ENCODE results near the gene SBK1. TPM values are rescaled to one million over a fixed set of nuclear protein-coding genes. Genes with fewer than 3 reads are reported as not detected.

Gene SBK1
- total and polyA plus RNA-seq, 2 experiments from 2014 or later = 4.2 to 9.7 TPM

- TF ChIP-seq EZH2phosphoT487 (IDR thresholded peaks at IDR 0.05; ENCODE audit: low read depth, severe bottlenecking, unreplicated experiment) (no peak), EZH2 (IDR thresholded peaks at IDR 0.05; ENCODE audit: borderline replicate concordance) (no peak)
- TF ChIP-seq, protein P1, sequence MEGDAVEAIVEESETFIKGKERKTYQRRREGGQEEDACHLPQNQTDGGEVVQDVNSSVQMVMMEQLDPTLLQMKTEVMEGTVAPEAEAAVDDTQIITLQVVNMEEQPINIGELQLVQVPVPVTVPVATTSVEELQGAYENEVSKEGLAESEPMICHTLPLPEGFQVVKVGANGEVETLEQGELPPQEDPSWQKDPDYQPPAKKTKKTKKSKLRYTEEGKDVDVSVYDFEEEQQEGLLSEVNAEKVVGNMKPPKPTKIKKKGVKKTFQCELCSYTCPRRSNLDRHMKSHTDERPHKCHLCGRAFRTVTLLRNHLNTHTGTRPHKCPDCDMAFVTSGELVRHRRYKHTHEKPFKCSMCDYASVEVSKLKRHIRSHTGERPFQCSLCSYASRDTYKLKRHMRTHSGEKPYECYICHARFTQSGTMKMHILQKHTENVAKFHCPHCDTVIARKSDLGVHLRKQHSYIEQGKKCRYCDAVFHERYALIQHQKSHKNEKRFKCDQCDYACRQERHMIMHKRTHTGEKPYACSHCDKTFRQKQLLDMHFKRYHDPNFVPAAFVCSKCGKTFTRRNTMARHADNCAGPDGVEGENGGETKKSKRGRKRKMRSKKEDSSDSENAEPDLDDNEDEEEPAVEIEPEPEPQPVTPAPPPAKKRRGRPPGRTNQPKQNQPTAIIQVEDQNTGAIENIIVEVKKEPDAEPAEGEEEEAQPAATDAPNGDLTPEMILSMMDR (IDR thresholded peaks at IDR 0.05; ENCODE audit: poor library complexity) = no peak
- WGBS (ENCODE audit: low lambda C conversion rate, missing lambda C conversion rate) = 72% methylated on average over 5 of the region's 5 CpGs
- no peak overlapping the region for H3K4me3 ChIP-seq
- no peaks in the 10 kb centered on the region for H4K20me1 ChIP-seq (ENCODE audit: insufficient read depth, poor library complexity, severe bottlenecking)
- no peak overlapping the region for H3K27ac ChIP-seq
- H3K79me2 ChIP-seq = no peaks in the 10 kb centered on the region
- no peak overlapping the region for H2AFZ ChIP-seq
- no peaks in the 10 kb centered on the region for H3K27me3 ChIP-seq
- H3K4me1 ChIP-seq (ENCODE audit: insufficient read depth) = no peaks in the 10 kb centered on the region
- no peaks in the 10 kb centered on the region for H3K36me3 ChIP-seq (replicated peaks; ENCODE audit: insufficient read depth, low read depth)
- H3K9me3 ChIP-seq (ENCODE audit: low read depth) = no peaks in the 10 kb centered on the region
- no peaks in the 10 kb centered on the region for H3K9me2 ChIP-seq (replicated peaks; ENCODE audit: insufficient read depth)
- no peak for DNase-seq (ENCODE audit: low spot score)
- H3K4me2 ChIP-seq = no peak overlapping the region
Observed at GRCh38 chr16:28307936-28308335, 15.6 kb downstream of the SBK1 start.

- WGBS (ENCODE audit: low lambda C conversion rate, missing lambda C conversion rate) = 90% methylated on average over 14 of the region's 14 CpGs
- H2AFZ ChIP-seq = no peak overlapping the region
- no peaks in the 10 kb centered on the region for H3K9me3 ChIP-seq (ENCODE audit: low read depth)
- H3K27ac ChIP-seq = no peak overlapping the region
- no peaks in the 10 kb centered on the region for H3K79me2 ChIP-seq
- no peaks in the 10 kb centered on the region for H3K9me2 ChIP-seq (replicated peaks; ENCODE audit: insufficient read depth)
- H4K20me1 ChIP-seq (ENCODE audit: insufficient read depth, poor library complexity, severe bottlenecking) = no peaks in the 10 kb centered on the region
- DNase-seq (ENCODE audit: low spot score) = no peak
- H3K4me1 ChIP-seq (ENCODE audit: insufficient read depth) = no peaks in the 10 kb centered on the region
- no peak overlapping the region for H3K4me2 ChIP-seq
- no peaks in the 10 kb centered on the region for H3K27me3 ChIP-seq
- TF ChIP-seq, protein P1 (IDR thresholded peaks at IDR 0.05; ENCODE audit: poor library complexity) = no peak
- TF ChIP-seq EZH2phosphoT487 (IDR thresholded peaks at IDR 0.05; ENCODE audit: low read depth, severe bottlenecking, unreplicated experiment) (no peak), EZH2 (IDR thresholded peaks at IDR 0.05; ENCODE audit: borderline replicate concordance) (no peak)
- no peaks in the 10 kb centered on the region for H3K36me3 ChIP-seq (replicated peaks; ENCODE audit: insufficient read depth, low read depth)
- H3K4me3 ChIP-seq = no peak overlapping the region
Observed at GRCh38 chr16:28308794-28309584, 16.7 kb downstream of the SBK1 start.

DNA sequence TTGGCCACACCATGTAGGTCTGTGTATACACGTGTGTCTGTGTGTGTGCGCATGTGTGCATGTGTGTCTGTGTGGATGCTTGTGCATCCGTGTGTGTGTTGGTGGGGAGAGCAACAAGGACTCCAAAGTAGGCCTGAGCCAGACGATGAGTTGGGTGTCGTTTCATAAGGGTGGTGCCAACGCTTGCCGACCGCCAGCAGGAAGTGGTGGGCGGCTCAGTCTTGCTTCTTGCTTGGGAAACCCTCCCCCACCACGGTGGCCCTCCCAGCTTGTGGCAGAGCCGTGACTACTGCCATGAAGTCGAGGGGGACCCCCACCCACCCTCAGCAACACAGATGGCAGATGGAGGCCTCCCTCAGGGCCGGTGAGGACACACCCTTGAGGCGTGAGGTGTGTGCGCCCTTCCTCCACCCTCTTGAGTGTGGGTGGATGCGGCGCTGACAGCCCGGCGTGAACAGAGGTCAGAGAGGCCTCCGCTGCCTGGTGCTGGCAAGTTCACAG is 17.5 kb downstream of the SBK1 start:
- Histone ChIP-seq H3K4me3 (no peak overlapping the region), H3K27ac (no peak overlapping the region), H3K36me3 (replicated peaks; ENCODE audit: insufficient read depth, low read depth) (no peaks in the 10 kb centered on the region), H3K9me3 (ENCODE audit: low read depth) (no peaks in the 10 kb centered on the region), H4K20me1 (ENCODE audit: insufficient read depth, poor library complexity, severe bottlenecking) (no peaks in the 10 kb centered on the region), H3K4me2 (no peak overlapping the region), H2AFZ (no peak overlapping the region), H3K79me2 (no peaks in the 10 kb centered on the region), H3K27me3 (no peaks in the 10 kb centered on the region), H3K9me2 (replicated peaks; ENCODE audit: insufficient read depth) (no peaks in the 10 kb centered on the region), H3K4me1 (ENCODE audit: insufficient read depth) (no peaks in the 10 kb centered on the region)
- no peak for DNase-seq (ENCODE audit: low spot score)
- TF ChIP-seq EZH2phosphoT487 (IDR thresholded peaks at IDR 0.05; ENCODE audit: low read depth, severe bottlenecking, unreplicated experiment) (no peak), EZH2 (IDR thresholded peaks at IDR 0.05; ENCODE audit: borderline replicate concordance) (no peak)
- TF ChIP-seq, protein P1 (IDR thresholded peaks at IDR 0.05; ENCODE audit: poor library complexity) = no peak
- 90% methylated on average over 19 of the region's 20 CpGs for WGBS (ENCODE audit: low lambda C conversion rate, missing lambda C conversion rate)
